ENCODE measurements around the gene CIDEB.
A peak's percentile ranks its signal among the peaks of the same experiment; 100 is the strongest.
"Not testable (repeated sequence)": the region's sequence is repeated elsewhere in the genome, so short reads cannot be mapped to it uniquely, and the experiment has no call there.

Gene CIDEB

DNA sequence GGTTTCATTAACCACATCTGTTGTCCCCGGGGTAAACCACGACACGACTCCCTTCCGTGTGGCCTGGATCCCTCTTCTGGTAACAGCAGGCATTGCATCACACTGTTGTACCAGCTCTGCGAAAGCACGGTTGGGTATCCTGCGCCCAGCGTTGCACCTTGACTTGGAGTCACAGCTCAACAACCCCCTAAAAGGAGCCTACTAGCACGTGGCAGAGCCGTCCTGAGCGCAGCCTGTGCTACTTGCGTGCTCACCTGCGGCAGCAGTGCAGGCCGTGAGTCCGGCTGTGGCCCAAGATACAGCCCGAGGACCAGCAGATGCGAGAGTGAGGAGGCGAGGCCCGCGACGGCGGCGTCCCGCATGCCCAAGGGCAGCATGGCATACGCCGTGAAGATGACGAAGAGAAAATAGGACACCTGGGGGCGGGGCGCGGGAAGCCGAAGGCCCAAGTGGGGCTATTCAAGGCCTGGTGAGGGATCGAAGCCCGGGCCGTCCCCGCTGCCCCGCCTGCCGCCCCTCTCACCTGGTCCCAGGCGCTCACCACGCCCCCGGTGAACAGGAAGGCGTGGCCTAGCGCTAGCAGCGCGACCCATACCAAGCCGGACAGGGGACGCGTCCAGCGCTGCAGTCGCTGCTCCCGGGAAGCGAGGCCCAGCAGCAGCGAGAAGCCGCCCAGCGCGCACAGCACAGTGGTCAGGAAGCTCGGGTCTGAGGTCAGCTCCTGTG lies 24.7 kb upstream of the CIDEB start:
- FAIRE-seq, result peak; percentile 21

GRCh38 chr14:24331731-24332267 lies 24.0 kb upstream of the CIDEB start:
- FAIRE-seq, result no peak

GRCh38 chr14:24330973-24331674 lies 23.3 kb upstream of the CIDEB start:
- FAIRE-seq, result no peak

DNA sequence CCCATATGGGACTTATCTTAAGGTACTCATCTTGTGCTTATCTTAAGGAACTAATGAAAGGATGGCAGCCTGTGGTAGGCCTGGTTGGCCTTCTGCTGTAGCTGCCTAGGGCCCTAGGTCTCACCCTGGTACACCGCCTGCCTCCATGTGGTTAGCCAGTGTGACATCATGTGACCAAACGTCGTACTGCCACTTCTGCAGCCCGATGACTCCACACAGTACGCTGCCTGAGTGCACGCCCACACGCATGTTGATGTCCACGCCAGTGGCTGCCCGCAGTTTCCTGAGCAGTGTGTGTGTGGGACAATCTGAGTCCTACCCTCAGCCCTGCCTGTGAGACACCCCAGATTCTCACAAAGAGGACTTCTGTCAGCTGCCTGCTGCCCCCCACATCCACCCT lies 22.0 kb upstream of the CIDEB start:
- no peak for FAIRE-seq

- no peak for FAIRE-seq
Measured at GRCh38 chr14:24329073-24329663, 21.4 kb upstream of the CIDEB start.

GRCh38 chr14:24327914-24328313 lies 20.1 kb upstream of the CIDEB start:
- FAIRE-seq, result not testable (repeated sequence)

DNA sequence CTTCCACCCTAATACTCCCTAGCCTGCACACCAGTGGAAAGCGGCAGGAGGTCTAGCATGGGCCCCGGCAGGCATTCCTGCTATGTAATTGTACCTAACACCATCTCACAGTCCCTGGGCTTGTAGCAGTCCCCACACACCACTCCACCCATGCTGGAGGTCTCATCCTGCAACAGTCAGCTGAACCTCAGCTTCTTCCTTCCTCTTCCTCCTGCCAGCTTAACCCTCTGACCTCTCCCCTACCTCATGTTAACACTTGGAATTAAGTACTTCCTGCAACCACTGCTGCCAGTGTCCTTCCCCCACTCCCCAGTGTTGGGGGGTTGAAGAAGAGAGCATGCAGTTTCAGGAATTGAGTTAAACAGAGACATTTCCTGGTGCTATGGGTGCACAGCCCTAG lies 19.5 kb upstream of the CIDEB start:
- FAIRE-seq, result no peak

- FAIRE-seq, result no peak
Measured at GRCh38 chr14:24325963-24326362, 18.2 kb upstream of the CIDEB start.

- FAIRE-seq, result no peak
Measured at GRCh38 chr14:24325041-24325530, 17.3 kb upstream of the CIDEB start.

- FAIRE-seq, result no peak
Measured at GRCh38 chr14:24324024-24324423, 16.2 kb upstream of the CIDEB start.

DNA sequence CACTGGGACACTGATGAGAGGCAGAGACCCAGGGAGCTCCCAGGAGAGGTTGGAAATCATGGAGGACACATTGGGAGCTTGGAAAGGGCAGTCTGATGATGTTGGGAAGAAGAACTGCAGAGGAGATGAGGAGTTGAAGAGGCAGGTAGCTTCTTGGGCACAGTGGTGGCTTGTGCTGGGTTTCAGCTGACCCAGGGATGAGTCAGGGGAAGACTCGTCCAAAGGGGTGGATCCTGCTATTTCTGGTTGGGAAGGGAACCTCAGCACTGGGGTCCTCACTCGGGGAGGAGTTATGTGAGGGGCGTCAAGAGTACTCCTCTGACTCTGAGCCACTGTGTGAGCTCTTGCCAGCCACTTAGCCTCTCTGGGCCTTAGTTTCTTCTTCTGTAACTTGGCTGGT lies 15.6 kb upstream of the CIDEB start:
- FAIRE-seq, result no peak

DNA sequence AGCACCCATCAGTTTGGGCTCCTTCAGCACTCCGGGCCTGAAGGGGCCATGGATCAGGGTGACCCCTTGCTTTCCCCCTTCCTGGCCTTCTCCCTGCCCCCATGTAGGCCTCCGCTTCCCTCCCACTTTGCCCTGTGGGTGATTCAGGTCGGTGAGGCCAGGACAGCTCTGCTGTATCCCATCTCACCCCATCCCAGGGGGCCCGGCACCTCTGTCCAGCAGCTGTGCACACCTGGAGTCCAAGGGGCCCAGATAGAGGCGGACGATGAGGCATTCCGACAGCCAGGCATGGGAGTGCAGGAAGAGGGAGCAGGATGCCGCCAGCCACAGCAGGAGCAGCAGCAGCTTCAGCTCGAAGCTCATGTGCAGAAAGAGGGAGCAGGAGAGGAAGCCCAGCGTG lies 14.9 kb upstream of the CIDEB start:
- no peak for FAIRE-seq

GRCh38 chr14:24321212-24321975 lies 13.6 kb upstream of the CIDEB start:
- FAIRE-seq, result no peak

DNA sequence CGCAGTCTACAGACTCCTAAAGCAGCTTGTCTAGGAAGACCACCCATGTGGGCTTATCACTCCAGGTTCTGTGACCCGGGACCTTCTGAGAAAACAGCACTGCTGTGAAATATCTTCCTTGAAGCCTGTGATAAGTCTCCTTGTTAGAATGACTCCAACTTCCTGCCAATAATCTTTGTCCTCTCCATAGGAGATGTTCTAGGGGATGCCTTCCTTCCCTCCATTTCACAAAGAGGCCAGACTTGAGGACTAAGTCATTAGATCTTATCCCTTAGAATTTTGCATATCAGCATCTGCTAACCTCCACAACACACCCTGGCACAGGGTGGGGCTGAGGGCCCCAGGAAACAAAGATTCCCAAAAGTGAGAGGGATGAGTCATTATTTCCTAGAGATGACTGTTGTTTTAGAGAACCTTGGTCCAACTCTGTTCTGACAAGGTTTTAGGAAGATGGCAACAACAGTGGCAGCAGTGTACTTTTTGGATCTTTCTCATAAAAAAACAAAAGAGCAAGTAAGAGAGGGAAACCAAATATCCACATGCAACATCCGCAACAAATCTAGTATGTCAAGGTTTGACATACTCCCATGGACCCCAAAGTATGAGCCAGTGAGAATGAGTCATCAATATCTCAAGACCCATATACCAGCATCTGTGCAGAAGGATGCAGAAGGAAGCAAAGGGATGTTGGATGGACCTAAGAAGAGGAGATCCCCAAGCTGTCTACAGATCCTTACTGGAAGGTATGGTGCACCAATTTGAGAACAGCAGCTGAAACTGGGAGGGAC lies 9.6 kb upstream of the CIDEB start:
- no peak for FAIRE-seq

GRCh38 chr14:24316597-24316950 lies 8.8 kb upstream of the CIDEB start:
- no peak for FAIRE-seq

- FAIRE-seq, result no peak
Measured at GRCh38 chr14:24315807-24316596, 8.2 kb upstream of the CIDEB start.

DNA sequence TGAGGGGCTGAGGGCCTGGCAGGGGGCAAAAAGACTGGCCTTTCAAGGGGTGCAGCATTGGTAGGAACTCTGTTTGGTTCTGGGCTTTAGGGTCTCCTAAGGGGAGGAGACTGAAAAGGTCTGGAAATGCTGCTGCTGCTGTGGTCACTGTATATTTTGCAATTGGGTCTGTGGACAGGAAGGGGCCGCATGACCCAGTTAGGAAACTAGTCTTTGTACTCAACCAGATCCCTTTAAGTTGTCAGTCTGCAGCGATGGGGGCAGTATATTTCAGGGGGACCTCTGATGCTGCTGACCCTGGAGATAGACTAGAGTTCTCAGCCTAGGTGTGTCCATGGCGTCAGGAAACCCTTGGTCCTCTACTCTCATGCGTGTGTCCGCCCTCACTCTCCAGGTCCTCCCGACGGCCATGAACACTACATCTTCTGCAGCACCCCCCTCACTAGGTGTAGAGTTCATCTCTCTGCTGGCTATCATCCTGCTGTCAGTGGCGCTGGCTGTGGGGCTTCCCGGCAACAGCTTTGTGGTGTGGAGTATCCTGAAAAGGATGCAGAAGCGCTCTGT lies 7.5 kb upstream of the CIDEB start:
- no peak for FAIRE-seq

GRCh38 chr14:24314377-24315193 lies 6.8 kb upstream of the CIDEB start:
- FAIRE-seq, result no peak

GRCh38 chr14:24313913-24314312 lies 6.1 kb upstream of the CIDEB start:
- no peak for FAIRE-seq

Measured in islet of Langerhans (tissue), 1 donor.